SK-N-SH treated with all-trans-retinoic acid at 6 μM for 48 hours (cell line): ENCODE results near the gene OPA1.

Experiments used
- ARNTL ChIP-seq: fragments of 450-650 bp; formaldehyde crosslinking; IDR thresholded peaks from 2 replicates; pipeline ENCODE4 v1.5.0; 2020; ENCODE audit warnings: low read depth, mild to moderate bottlenecking, moderate library complexity, borderline replicate concordance
- BACH2 ChIP-seq: fragments of 250-450 bp; sonication (Bioruptor Pico); IDR thresholded peaks from 2 replicates; pipeline ENCODE4 v1.9.0; 2021; ENCODE audit warnings: mild to moderate bottlenecking, borderline replicate concordance
- CSDC2 ChIP-seq: fragments of 250-450 bp; sonication (Bioruptor Pico); IDR thresholded peaks from 2 replicates; pipeline ENCODE4 v1.5.0; 2020; ENCODE audit warnings: mild to moderate bottlenecking, moderate library complexity
- CSRNP3 ChIP-seq: fragments of 250-450 bp; sonication (Bioruptor Pico); IDR thresholded peaks from 2 replicates; pipeline ENCODE4 v1.5.1; 2021; ENCODE audit warnings: mild to moderate bottlenecking, moderate library complexity
- ESRRG ChIP-seq: fragments of 250-450 bp; sonication (Bioruptor Pico); IDR thresholded peaks from 2 replicates; pipeline ENCODE4 v1.6.1; 2021; ENCODE audit warnings: mild to moderate bottlenecking
- GLIS3 ChIP-seq: fragments of 250-450 bp; sonication (Bioruptor Pico); IDR thresholded peaks from 2 replicates; pipeline ENCODE4 v1.5.0; 2020; ENCODE audit warnings: mild to moderate bottlenecking, moderate library complexity
- OSR1 ChIP-seq: fragments of 250-450 bp; sonication (Bioruptor Pico); IDR thresholded peaks from 2 replicates; pipeline ENCODE4 v1.8.0; 2022; ENCODE audit warnings: moderate library complexity, mild to moderate bottlenecking, inconsistent platforms
- PATZ1 ChIP-seq: fragments of 250-450 bp; sonication (Bioruptor Pico); IDR thresholded peaks from 2 replicates; pipeline ENCODE4 v1.8.0; 2020; ENCODE audit warnings: mild to moderate bottlenecking, moderate library complexity, borderline replicate concordance
- PPARA ChIP-seq: fragments of 250-450 bp; sonication (Bioruptor Pico); IDR thresholded peaks from 2 replicates; pipeline ENCODE4 v1.5.0; 2020; ENCODE audit warnings: mild to moderate bottlenecking, borderline replicate concordance
- RARB ChIP-seq: fragments of 250-450 bp; sonication (Bioruptor Pico); IDR thresholded peaks from 2 replicates; pipeline ENCODE4 v1.8.0; 2021; ENCODE audit warnings: mild to moderate bottlenecking, moderate library complexity
- SNAI2 ChIP-seq: fragments of 250-450 bp; sonication (Bioruptor Pico); IDR thresholded peaks from 2 replicates; pipeline ENCODE4 v1.5.0; 2020; ENCODE audit warnings: mild to moderate bottlenecking, moderate library complexity
- TSHZ2 ChIP-seq: fragments of 250-450 bp; sonication (Bioruptor Pico); IDR thresholded peaks from 2 replicates; pipeline ENCODE4 v1.5.0; 2020; ENCODE audit warnings: mild to moderate bottlenecking, moderate library complexity
- ZFP3 ChIP-seq: fragments of 250-450 bp; sonication (Bioruptor Pico); IDR thresholded peaks from 2 replicates; pipeline ENCODE4 v1.5.0; 2020; ENCODE audit warnings: mild to moderate bottlenecking, moderate library complexity
- ZNF70 ChIP-seq: fragments of 450-650 bp; formaldehyde crosslinking; IDR thresholded peaks from 2 replicates; pipeline ENCODE4 v1.5.0; 2020; ENCODE audit warnings: mild to moderate bottlenecking, moderate library complexity

- TF ChIP-seq OSR1 (CRISPR knock-in tag) (no peak), CSDC2 (CRISPR knock-in tag) (no peak), RARB (CRISPR knock-in tag) (no peak), BACH2 (no peak), PATZ1 (CRISPR knock-in tag) (no peak), ARNTL (CRISPR knock-in tag) (no peak), SNAI2 (CRISPR knock-in tag) (no peak), ZFP3 (CRISPR knock-in tag) (no peak), ESRRG (no peak), CSRNP3 (CRISPR knock-in tag) (no peak), ZNF70 (CRISPR knock-in tag) (no peak), GLIS3 (no peak), PPARA (no peak), TSHZ2 (no peak)
Observed at GRCh38 chr3:193630005-193630404, 37.0 kb downstream of the OPA1 start.
